KMS-11 (cell line): Measurements from ENCODE around the gene PLA2G4F.

ENCODE experiments used
- H2AFZ ChIP-seq: fragments of 200-600 bp; sonication (generic); 2 replicates; pipeline ENCODE4 v1.6.1; 2016; ENCODE audit warnings: antibody characterized with exemption, mixed run types, low read depth
- H3K27ac ChIP-seq: fragments of 200-600 bp; sonication (generic); 2 replicates; pipeline ENCODE4 v1.6.1; 2016; ENCODE audit warnings: mild to moderate bottlenecking, mixed run types
- H3K27me3 ChIP-seq: fragments of 200-600 bp; sonication (generic); 2 replicates; pipeline ENCODE4 v1.6.1; 2017; ENCODE audit warnings: mild to moderate bottlenecking, low read depth, mixed run types, moderate library complexity; ENCODE audit not compliant: insufficient read depth
- H3K36me3 ChIP-seq: fragments of 200-600 bp; sonication (generic); 2 replicates; pipeline ENCODE4 v1.6.1; 2017; ENCODE audit warnings: mild to moderate bottlenecking, mixed run types; ENCODE audit not compliant: insufficient read depth
- H3K4me1 ChIP-seq: fragments of 200-600 bp; sonication (generic); 2 replicates; pipeline ENCODE4 v1.6.1; 2016; ENCODE audit warnings: mild to moderate bottlenecking, low read depth, mixed run types; ENCODE audit not compliant: poor library complexity, severe bottlenecking
- H3K4me2 ChIP-seq: fragments of 200-600 bp; sonication (generic); 2 replicates; pipeline ENCODE4 v1.7.0; 2016; ENCODE audit warnings: mild to moderate bottlenecking, mixed run types
- H3K4me3 ChIP-seq: fragments of 200-600 bp; sonication (generic); IDR thresholded peaks from 2 replicates; pipeline ENCODE4 v1.6.1; 2017; ENCODE audit warnings: low read depth, low read length, mixed read lengths; ENCODE audit not compliant: insufficient read depth
- H3K79me2 ChIP-seq: fragments of 200-600 bp; sonication (generic); 2 replicates; pipeline ENCODE4 v1.6.1; 2016; ENCODE audit warnings: low read depth, mixed run types; ENCODE audit not compliant: insufficient read depth
- H3K9ac ChIP-seq: fragments of 200-600 bp; sonication (generic); 2 replicates; pipeline ENCODE4 v1.6.1; 2016; ENCODE audit warnings: mild to moderate bottlenecking, mixed run types
- H4K20me1 ChIP-seq: fragments of 200-600 bp; sonication (generic); 2 replicates; pipeline ENCODE4 v1.6.1; 2016; ENCODE audit warnings: mild to moderate bottlenecking, mixed run types; ENCODE audit not compliant: insufficient read depth
- TF ChIP-seq, protein P1 (sequence below): fragments of 200-600 bp; sonication (generic); conservative IDR thresholded peaks from 2 replicates; pipeline ENCODE4 v1.6.1; 2017; ENCODE audit warnings: low read depth, mild to moderate bottlenecking, antibody characterized with exemption, low read length, moderate library complexity, mixed read lengths

PLA2G4F gene

GRCh38 chr15:42157381-42157780 lies 945 bp upstream of the PLA2G4F start:
- Histone ChIP-seq H3K36me3 (no peaks in the 10 kb centered on the region), H3K79me2 (no peaks in the 10 kb centered on the region), H2AFZ (no peak overlapping the region), H3K27ac (no peak overlapping the region), H3K4me1 (no peaks in the 10 kb centered on the region), H3K4me3 (no peak overlapping the region), H3K27me3 (no peaks in the 10 kb centered on the region), H3K4me2 (no peak overlapping the region), H3K9ac (no peak overlapping the region), H4K20me1 (no peaks in the 10 kb centered on the region)
- TF ChIP-seq, protein P1, sequence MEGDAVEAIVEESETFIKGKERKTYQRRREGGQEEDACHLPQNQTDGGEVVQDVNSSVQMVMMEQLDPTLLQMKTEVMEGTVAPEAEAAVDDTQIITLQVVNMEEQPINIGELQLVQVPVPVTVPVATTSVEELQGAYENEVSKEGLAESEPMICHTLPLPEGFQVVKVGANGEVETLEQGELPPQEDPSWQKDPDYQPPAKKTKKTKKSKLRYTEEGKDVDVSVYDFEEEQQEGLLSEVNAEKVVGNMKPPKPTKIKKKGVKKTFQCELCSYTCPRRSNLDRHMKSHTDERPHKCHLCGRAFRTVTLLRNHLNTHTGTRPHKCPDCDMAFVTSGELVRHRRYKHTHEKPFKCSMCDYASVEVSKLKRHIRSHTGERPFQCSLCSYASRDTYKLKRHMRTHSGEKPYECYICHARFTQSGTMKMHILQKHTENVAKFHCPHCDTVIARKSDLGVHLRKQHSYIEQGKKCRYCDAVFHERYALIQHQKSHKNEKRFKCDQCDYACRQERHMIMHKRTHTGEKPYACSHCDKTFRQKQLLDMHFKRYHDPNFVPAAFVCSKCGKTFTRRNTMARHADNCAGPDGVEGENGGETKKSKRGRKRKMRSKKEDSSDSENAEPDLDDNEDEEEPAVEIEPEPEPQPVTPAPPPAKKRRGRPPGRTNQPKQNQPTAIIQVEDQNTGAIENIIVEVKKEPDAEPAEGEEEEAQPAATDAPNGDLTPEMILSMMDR, result no peak

DNA sequence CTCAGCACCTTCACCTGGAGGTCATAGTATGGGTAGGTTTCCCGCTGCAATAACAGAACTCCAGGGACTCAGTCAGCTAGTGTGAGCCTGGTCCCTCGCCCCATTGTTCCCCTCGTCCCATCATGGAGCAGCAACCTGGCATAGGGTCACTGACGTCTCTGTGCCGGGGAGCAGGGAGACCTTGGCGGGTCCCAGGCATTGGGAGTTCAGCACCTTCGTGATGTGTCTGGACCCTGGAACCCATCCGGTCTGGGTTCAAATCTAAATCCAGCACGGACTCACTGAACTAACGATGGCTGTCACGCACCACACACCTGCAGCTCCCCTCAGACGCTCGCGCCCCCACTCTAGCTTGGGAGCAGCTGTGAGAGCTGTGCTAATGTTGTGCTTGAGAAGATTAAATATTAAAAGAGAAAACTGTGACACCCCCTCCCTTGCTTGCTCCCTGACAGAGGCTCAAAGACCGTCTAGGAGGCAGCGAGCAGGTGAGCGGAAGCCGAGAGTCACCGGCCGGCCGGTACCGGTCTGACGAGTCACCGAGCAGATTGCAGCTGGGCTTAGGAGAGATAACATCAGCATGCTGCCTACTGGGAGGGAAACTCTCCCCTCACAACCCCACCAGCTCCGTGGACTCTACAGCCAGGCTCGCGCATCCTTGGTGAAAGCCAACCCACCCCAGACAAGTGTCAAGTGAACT lies 742 bp downstream of the PLA2G4F start:
- H3K4me3 ChIP-seq, result no peak overlapping the region
- TF ChIP-seq, protein P1, result no peak
- H3K9ac ChIP-seq, result no peak overlapping the region
- H3K27me3 ChIP-seq, result no peaks in the 10 kb centered on the region
- no peaks in the 10 kb centered on the region for H4K20me1 ChIP-seq
- no peaks in the 10 kb centered on the region for H3K79me2 ChIP-seq
- H3K4me2 ChIP-seq, result no peak overlapping the region
- H3K4me1 ChIP-seq, result no peaks in the 10 kb centered on the region
- H3K27ac ChIP-seq, result no peak overlapping the region
- H2AFZ ChIP-seq, result no peak overlapping the region
- H3K36me3 ChIP-seq, result no peaks in the 10 kb centered on the region

DNA sequence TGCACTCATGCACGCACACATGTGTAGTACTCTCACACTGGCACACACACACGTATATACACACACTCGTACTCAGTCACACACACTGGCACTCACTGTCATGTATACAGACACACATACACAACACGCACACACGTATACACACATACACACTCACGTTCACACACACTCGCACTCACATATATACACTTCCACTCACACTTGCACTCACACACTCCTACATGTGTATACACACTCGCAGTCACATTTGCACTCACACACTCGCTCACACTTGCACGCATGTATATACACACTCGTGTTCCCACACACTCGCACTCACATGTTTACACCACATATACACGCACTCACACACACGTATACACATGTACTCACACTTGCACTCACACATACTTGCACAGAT lies 1.5 kb downstream of the PLA2G4F start:
- Histone ChIP-seq H3K79me2 (no peaks in the 10 kb centered on the region), H4K20me1 (no peaks in the 10 kb centered on the region), H3K27ac (no peak overlapping the region), H3K4me1 (no peaks in the 10 kb centered on the region), H3K27me3 (no peaks in the 10 kb centered on the region), H3K4me3 (no peak overlapping the region), H3K36me3 (no peaks in the 10 kb centered on the region), H3K4me2 (no peak overlapping the region), H3K9ac (no peak overlapping the region), H2AFZ (no peak overlapping the region)
- TF ChIP-seq, protein P1, result no peak

DNA sequence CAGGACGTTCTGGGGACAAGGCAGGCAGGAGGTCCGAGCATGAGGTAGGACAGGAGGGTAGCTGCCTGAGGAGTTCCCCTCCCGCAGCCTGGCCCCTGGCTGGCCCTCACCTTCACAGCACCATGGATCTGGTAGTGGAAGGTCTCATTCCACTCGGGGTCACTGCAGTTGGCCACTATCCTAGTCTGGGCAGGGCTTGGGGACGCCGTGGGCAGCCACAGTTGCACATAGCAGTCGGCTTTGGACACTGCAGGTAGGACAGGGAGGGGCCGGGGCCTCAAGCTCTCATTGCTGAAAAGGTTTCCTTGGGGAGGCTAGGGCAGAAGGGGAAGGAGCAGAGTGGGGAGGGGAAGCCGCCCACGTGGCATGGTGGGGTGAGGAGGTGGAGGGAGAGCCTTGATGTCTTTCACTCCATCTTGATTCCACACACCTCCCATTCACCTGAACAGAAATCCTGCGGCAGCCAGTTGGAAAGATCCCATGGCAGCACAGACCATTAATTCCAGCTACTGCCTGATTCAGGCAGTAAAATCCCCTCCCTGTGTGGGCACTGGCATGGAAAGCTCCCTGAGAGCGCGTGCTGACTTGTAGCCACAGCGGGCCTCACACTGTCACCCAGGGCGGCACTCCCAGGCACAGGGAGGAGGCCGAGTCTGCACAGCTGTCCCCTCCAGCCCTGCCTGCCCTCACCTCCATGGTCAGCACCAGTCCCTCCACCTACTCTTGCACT lies 2.1 kb downstream of the PLA2G4F start:
- no peak overlapping the region for H3K9ac ChIP-seq
- no peak overlapping the region for H2AFZ ChIP-seq
- no peak overlapping the region for H3K4me2 ChIP-seq
- H3K79me2 ChIP-seq, result no peaks in the 10 kb centered on the region
- no peaks in the 10 kb centered on the region for H3K4me1 ChIP-seq
- H3K36me3 ChIP-seq, result no peaks in the 10 kb centered on the region
- no peaks in the 10 kb centered on the region for H4K20me1 ChIP-seq
- TF ChIP-seq, protein P1, result no peak
- no peaks in the 10 kb centered on the region for H3K27me3 ChIP-seq
- H3K4me3 ChIP-seq, result no peak overlapping the region
- no peak overlapping the region for H3K27ac ChIP-seq
